GM12878 (cell line): ENCODE results near the gene TTC9B. TPM values are rescaled to one million over a fixed set of nuclear protein-coding genes. Genes with fewer than 3 reads are reported as not detected.
A peak's percentile ranks its signal among the peaks of the same experiment; 100 is the strongest.

ENCODE experiments used
- BCL11A ChIP-seq: IDR thresholded peaks from 2 replicates; pipeline ENCODE4 v1.6.1; 2011; ENCODE audit warnings: low read depth, low read length
- EP300 ChIP-seq, 2 experiments: fragments of 150-350 bp in 1 of 2; IDR thresholded peaks; 2 replicates each; pipeline ENCODE4 v1.6.1; 2011 to 2012; ENCODE audit warnings: low read depth in 2 of 2, low read length in 2 of 2, borderline replicate concordance in 1 of 2, improper control_type of control experiment in 1 of 2, inconsistent platforms in 1 of 2; ENCODE audit not compliant: control insufficient read depth in 1 of 2
- IRF4 ChIP-seq: IDR thresholded peaks from 2 replicates; pipeline ENCODE4 v1.6.1; 2011; ENCODE audit warnings: low read depth, low read length
- MEF2A ChIP-seq: IDR thresholded peaks from 2 replicates; pipeline ENCODE4 v1.6.1; 2011; ENCODE audit warnings: low read depth, mild to moderate bottlenecking, low read length, moderate library complexity; ENCODE audit not compliant: insufficient read depth
- NFYB ChIP-seq: IDR thresholded peaks from 2 replicates; pipeline ENCODE4 v1.6.1; 2011; ENCODE audit warnings: low read depth, mild to moderate bottlenecking, low read length, improper control_type of control experiment, moderate library complexity; ENCODE audit not compliant: insufficient read depth
- PML ChIP-seq: IDR thresholded peaks from 2 replicates; pipeline ENCODE4 v1.6.1; 2012; ENCODE audit warnings: low read length, inconsistent platforms
- RAD51 ChIP-seq: fragments of 450-650 bp; IDR thresholded peaks from 2 replicates; pipeline ENCODE4 v1.6.1; 2016; ENCODE audit warnings: moderate library complexity, mild to moderate bottlenecking, inconsistent platforms
- RUNX3 ChIP-seq: IDR thresholded peaks from 2 replicates; pipeline ENCODE4 v1.6.1; 2012; ENCODE audit warnings: low read length, inconsistent platforms
- SIN3A ChIP-seq: IDR thresholded peaks from 2 replicates; pipeline ENCODE4 v1.6.1; 2012; ENCODE audit warnings: low read depth, low read length, improper control_type of control experiment
- ZNF622 ChIP-seq: fragments of 450-650 bp; IDR thresholded peaks from 2 replicates; pipeline ENCODE4 v1.6.1; 2017; ENCODE audit warnings: mild to moderate bottlenecking, inconsistent platforms
- polyA plus RNA-seq, 11 experiments: library from polyadenylated mRNA; depleted of rRNA in 4 of 11; unstranded in 6 of 11; stranded (reverse) in 5 of 11; fragments of >200 nt; fragmentation: Nextera tagmentation in 4 of 11; fragmentation: Illumina TruSeq in 1 of 11; extraction: Ambion mirVana in 4 of 11; extraction: Trizol in 1 of 11; gene quantifications; 1 replicate in 1 of 11; 2 replicates in 10 of 11; pipeline versions ENCODE4 v1.2.1 to v1.2.3, GENCODE V29; 2011 to 2016; ENCODE audit warnings: inconsistent platforms in 2 of 11, missing spikeins in 2 of 11, low read depth in 1 of 11
- total RNA-seq, 4 experiments: library from RNA; depleted of rRNA in 3 of 4; stranded (reverse); fragments of >200 nt in 3 of 4; fragmentation: Illumina TruSeq in 1 of 4; extraction: Trizol in 1 of 4; gene quantifications; 2 replicates each; pipeline versions ENCODE4 v1.2.1 to v1.2.3, GENCODE V29; 2013 to 2021
- TF ChIP-seq, protein P1 (sequence below): IDR thresholded peaks from 2 replicates; pipeline ENCODE4 v1.6.1; 2012; ENCODE audit warnings: low read depth, low read length, improper control_type of control experiment
- TF ChIP-seq, protein P2 (sequence below): IDR thresholded peaks from 2 replicates; pipeline ENCODE4 v1.6.1; 2011; ENCODE audit warnings: borderline replicate concordance, low read depth, mild to moderate bottlenecking, moderate library complexity, low read length; ENCODE audit not compliant: insufficient read depth, poor library complexity, severe bottlenecking
- TF ChIP-seq, protein P3 (sequence below): fragments of 450-650 bp; IDR thresholded peaks from 2 replicates; pipeline ENCODE4 v1.6.1; 2017; ENCODE audit warnings: mild to moderate bottlenecking, moderate library complexity
- TF ChIP-seq, protein P4 (sequence below): fragments of 450-650 bp; conservative IDR thresholded peaks from 2 replicates; pipeline ENCODE4 v1.6.1; 2017; ENCODE audit warnings: mild to moderate bottlenecking, moderate library complexity
- TF ChIP-seq, protein P5 (sequence below): fragments of 450-650 bp; IDR thresholded peaks from 2 replicates; pipeline ENCODE4 v1.6.1; 2018; ENCODE audit warnings: mild to moderate bottlenecking, low read depth, moderate library complexity; ENCODE audit not compliant: partially characterized antibody
- TF ChIP-seq, protein P6 (sequence below): IDR thresholded peaks from 2 replicates; pipeline ENCODE4 v1.6.1; 2011; ENCODE audit warnings: low read depth, mild to moderate bottlenecking, low read length, moderate library complexity, borderline replicate concordance; ENCODE audit errors: extremely low read depth

TTC9B gene
- total and polyA plus RNA-seq, 10 of the 15 experiments (the other 5 are each of a cell fraction or from before 2014, with no cell fraction given) = 0.04 to 0.14 (median 0.10) TPM; not detected in 7

DNA sequence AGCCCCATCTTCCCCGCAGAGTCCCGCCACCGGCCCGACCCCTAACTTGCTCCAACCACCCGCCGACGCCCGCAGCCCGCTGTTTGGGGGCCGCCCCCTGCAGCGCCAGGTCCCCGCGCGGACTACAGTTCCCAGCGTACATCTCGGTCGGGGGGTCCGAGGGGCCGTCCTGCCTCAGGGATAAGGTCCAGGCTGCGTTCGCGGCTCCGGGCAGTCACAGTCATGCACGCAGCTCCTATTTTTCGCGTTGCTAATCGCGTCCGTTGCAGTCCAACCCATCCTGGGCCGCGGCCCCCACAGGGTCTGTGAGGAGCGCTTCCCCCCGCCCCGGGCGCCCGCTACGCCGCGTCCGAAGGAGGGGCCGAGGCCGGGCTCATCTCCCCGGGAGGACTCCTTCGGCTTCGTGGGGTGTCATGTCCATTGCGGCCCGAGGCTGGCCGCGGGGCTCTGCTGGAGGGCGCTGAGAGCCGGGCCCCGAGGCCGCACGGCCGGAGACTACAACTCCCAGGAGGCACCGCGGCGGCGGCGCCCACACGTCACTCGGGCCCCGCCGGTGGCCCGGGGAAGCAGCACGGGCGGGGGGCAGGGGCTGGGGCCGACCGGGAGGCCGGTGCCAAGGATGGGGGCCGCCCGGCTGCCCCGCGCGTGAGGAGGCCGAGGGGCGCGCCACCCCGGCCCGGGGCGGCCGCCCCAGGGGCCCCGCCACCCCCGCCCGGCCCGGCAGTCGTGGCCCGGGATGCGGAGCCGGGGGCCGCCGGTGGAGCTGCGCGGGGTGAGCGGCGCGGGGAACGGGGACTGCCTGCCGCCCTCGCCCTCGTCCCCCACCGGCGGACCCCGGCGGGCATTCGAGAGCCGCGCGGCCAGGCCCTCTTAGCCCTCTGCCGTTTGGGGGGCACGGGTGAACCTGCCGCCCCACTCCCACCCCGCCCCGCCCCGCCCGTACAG lies 27.0 kb downstream of the TTC9B start, which contains the start of gene MAP3K10 (continued):
- no peak for TF ChIP-seq ZNF622
- TF ChIP-seq IRF4 = no peak
- no peak for TF ChIP-seq RAD51
- TF ChIP-seq, protein P1, sequence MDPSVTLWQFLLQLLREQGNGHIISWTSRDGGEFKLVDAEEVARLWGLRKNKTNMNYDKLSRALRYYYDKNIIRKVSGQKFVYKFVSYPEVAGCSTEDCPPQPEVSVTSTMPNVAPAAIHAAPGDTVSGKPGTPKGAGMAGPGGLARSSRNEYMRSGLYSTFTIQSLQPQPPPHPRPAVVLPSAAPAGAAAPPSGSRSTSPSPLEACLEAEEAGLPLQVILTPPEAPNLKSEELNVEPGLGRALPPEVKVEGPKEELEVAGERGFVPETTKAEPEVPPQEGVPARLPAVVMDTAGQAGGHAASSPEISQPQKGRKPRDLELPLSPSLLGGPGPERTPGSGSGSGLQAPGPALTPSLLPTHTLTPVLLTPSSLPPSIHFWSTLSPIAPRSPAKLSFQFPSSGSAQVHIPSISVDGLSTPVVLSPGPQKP = no peak
- no peak for TF ChIP-seq BCL11A
- TF ChIP-seq MEF2A = no peak
- TF ChIP-seq NFYB = no peak
- TF ChIP-seq, protein P2, sequence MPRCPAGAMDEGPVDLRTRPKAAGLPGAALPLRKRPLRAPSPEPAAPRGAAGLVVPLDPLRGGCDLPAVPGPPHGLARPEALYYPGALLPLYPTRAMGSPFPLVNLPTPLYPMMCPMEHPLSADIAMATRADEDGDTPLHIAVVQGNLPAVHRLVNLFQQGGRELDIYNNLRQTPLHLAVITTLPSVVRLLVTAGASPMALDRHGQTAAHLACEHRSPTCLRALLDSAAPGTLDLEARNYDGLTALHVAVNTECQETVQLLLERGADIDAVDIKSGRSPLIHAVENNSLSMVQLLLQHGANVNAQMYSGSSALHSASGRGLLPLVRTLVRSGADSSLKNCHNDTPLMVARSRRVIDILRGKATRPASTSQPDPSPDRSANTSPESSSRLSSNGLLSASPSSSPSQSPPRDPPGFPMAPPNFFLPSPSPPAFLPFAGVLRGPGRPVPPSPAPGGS = no peak
- no peak for TF ChIP-seq RUNX3
- no peak for TF ChIP-seq SIN3A
- TF ChIP-seq EP300 (IDR thresholded peaks at IDR 0.05; ENCODE audit: borderline replicate concordance in 1 of 2, control insufficient read depth in 1 of 2, low read depth in 2 of 2, low read length in 2 of 2) = no peak
- TF ChIP-seq PML = no peak
- TF ChIP-seq, protein P3, sequence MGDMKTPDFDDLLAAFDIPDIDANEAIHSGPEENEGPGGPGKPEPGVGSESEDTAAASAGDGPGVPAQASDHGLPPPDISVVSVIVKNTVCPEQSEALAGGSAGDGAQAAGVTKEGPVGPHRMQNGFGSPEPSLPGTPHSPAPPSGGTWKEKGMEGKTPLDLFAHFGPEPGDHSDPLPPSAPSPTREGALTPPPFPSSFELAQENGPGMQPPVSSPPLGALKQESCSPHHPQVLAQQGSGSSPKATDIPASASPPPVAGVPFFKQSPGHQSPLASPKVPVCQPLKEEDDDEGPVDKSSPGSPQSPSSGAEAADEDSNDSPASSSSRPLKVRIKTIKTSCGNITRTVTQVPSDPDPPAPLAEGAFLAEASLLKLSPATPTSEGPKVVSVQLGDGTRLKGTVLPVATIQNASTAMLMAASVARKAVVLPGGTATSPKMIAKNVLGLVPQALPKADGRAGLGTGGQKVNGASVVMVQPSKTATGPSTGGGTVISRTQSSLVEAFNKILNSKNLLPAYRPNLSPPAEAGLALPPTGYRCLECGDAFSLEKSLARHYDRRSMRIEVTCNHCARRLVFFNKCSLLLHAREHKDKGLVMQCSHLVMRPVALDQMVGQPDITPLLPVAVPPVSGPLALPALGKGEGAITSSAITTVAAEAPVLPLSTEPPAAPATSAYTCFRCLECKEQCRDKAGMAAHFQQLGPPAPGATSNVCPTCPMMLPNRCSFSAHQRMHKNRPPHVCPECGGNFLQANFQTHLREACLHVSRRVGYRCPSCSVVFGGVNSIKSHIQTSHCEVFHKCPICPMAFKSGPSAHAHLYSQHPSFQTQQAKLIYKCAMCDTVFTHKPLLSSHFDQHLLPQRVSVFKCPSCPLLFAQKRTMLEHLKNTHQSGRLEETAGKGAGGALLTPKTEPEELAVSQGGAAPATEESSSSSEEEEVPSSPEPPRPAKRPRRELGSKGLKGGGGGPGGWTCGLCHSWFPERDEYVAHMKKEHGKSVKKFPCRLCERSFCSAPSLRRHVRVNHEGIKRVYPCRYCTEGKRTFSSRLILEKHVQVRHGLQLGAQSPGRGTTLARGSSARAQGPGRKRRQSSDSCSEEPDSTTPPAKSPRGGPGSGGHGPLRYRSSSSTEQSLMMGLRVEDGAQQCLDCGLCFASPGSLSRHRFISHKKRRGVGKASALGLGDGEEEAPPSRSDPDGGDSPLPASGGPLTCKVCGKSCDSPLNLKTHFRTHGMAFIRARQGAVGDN = no peak
- TF ChIP-seq, protein P4, sequence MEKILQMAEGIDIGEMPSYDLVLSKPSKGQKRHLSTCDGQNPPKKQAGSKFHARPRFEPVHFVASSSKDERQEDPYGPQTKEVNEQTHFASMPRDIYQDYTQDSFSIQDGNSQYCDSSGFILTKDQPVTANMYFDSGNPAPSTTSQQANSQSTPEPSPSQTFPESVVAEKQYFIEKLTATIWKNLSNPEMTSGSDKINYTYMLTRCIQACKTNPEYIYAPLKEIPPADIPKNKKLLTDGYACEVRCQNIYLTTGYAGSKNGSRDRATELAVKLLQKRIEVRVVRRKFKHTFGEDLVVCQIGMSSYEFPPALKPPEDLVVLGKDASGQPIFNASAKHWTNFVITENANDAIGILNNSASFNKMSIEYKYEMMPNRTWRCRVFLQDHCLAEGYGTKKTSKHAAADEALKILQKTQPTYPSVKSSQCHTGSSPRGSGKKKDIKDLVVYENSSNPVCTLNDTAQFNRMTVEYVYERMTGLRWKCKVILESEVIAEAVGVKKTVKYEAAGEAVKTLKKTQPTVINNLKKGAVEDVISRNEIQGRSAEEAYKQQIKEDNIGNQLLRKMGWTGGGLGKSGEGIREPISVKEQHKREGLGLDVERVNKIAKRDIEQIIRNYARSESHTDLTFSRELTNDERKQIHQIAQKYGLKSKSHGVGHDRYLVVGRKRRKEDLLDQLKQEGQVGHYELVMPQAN = peak; percentile 77
- TF ChIP-seq, protein P5, sequence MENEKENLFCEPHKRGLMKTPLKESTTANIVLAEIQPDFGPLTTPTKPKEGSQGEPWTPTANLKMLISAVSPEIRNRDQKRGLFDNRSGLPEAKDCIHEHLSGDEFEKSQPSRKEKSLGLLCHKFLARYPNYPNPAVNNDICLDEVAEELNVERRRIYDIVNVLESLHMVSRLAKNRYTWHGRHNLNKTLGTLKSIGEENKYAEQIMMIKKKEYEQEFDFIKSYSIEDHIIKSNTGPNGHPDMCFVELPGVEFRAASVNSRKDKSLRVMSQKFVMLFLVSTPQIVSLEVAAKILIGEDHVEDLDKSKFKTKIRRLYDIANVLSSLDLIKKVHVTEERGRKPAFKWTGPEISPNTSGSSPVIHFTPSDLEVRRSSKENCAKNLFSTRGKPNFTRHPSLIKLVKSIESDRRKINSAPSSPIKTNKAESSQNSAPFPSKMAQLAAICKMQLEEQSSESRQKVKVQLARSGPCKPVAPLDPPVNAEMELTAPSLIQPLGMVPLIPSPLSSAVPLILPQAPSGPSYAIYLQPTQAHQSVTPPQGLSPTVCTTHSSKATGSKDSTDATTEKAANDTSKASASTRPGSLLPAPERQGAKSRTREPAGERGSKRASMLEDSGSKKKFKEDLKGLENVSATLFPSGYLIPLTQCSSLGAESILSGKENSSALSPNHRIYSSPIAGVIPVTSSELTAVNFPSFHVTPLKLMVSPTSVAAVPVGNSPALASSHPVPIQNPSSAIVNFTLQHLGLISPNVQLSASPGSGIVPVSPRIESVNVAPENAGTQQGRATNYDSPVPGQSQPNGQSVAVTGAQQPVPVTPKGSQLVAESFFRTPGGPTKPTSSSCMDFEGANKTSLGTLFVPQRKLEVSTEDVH = no peak
- TF ChIP-seq, protein P6, sequence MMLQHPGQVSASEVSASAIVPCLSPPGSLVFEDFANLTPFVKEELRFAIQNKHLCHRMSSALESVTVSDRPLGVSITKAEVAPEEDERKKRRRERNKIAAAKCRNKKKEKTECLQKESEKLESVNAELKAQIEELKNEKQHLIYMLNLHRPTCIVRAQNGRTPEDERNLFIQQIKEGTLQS = peak; percentile 49; the same call in 1 of the 2 replicates
